Measurements from ENCODE around the gene XPO6.

DNA sequence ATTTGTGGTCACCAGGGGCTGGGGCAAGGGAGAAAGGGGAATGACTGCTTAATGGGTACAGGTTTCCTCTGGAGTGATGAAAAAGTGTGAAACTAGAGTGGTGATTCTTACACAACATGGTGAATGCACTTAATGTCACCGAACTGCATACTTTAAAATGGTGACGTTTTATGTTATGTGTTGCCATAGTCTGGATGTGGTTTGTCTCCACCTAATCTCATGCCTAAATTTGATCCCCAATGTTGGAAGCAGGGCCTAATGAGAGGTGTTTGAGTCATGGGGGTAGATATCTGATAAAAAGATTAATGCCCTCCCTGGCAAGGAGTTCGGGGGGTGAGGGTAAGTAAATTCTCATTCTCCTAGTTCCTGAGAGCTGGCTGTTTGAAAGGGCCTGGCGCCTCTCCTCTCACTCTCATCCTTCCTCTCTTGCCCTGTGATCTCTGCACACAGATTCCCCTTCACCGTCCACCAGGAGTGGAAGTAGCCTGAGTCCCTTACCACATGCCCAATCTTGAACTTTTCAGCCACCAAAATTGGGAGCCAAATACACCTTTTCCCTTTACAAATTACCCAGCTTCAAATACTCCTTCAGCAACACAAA, 15.3 kb downstream of the XPO6 start:
- TF ChIP-seq, protein P1, sequence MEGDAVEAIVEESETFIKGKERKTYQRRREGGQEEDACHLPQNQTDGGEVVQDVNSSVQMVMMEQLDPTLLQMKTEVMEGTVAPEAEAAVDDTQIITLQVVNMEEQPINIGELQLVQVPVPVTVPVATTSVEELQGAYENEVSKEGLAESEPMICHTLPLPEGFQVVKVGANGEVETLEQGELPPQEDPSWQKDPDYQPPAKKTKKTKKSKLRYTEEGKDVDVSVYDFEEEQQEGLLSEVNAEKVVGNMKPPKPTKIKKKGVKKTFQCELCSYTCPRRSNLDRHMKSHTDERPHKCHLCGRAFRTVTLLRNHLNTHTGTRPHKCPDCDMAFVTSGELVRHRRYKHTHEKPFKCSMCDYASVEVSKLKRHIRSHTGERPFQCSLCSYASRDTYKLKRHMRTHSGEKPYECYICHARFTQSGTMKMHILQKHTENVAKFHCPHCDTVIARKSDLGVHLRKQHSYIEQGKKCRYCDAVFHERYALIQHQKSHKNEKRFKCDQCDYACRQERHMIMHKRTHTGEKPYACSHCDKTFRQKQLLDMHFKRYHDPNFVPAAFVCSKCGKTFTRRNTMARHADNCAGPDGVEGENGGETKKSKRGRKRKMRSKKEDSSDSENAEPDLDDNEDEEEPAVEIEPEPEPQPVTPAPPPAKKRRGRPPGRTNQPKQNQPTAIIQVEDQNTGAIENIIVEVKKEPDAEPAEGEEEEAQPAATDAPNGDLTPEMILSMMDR (conservative IDR thresholded peaks at IDR 0.05; ENCODE audit: low read depth, low read length) = no peak
- no peak for TF ChIP-seq EZH2phosphoT487 (IDR thresholded peaks at IDR 0.05; ENCODE audit: borderline replicate concordance, low read length)
- TF ChIP-seq EZH2 (IDR thresholded peaks at IDR 0.05; ENCODE audit: low read length, unreplicated experiment) = no peak

Data from PC-3 (cell line).